Fibroblast of lung (primary cell): ENCODE measurements around the gene ZNF579. TPM values are rescaled to one million over a fixed set of nuclear protein-coding genes. Genes with fewer than 3 reads are reported as not detected.

Source experiments
- polyA plus RNA-seq, 2 donors: library from polyadenylated mRNA; depleted of rRNA in 1 of 2; stranded (reverse) in 1 of 2; unstranded in 1 of 2; fragments of >200 nt; gene quantifications; 2 replicates each; pipeline ENCODE4 v1.2.1, GENCODE V29; 2011 to 2012; ENCODE audit warnings: missing spikeins in 1 of 2
- total RNA-seq: library from RNA; depleted of rRNA; stranded (reverse); fragments of >200 nt; gene quantifications from 2 replicates; pipeline ENCODE4 v1.2.1, GENCODE V29; 2014

The ZNF579 gene
- total and polyA plus RNA-seq, 2 donors (not counting 1 experiment from before 2014, with no cell fraction given) = 4.2 to 5.4 TPM

Other genes with a start within 250 kb of the ZNF579 start
- gene KMT5C, start 241.0 kb downstream of the ZNF579 start, total RNA-seq = 4.1 and 4.6 TPM in 2 replicates
- 1.9 and 2.5 TPM in 2 replicates for gene KMT5C, start 241.0 kb downstream of the ZNF579 start, polyA plus RNA-seq
- under 0.01 and 0.17 TPM in 2 replicates for gene COX6B2, start 226.1 kb downstream of the ZNF579 start, total RNA-seq
- 0.03 and 0.14 TPM in 2 replicates for gene COX6B2, start 226.1 kb downstream of the ZNF579 start, polyA plus RNA-seq
- not detected in 2 replicates for gene GARIN5B, start 217.6 kb downstream of the ZNF579 start, total RNA-seq
- not detected in 2 replicates for gene GARIN5B, start 217.6 kb downstream of the ZNF579 start, polyA plus RNA-seq
- 0.66 and 1.0 TPM in 2 replicates for gene IL11, start 210.4 kb downstream of the ZNF579 start, total RNA-seq
- 1.2 and 1.3 TPM in 2 replicates for gene IL11, start 210.4 kb downstream of the ZNF579 start, polyA plus RNA-seq
- gene TMEM190, start 204.0 kb downstream of the ZNF579 start, total RNA-seq = not detected in 2 replicates
- gene TMEM190, start 204.0 kb downstream of the ZNF579 start, polyA plus RNA-seq = 0.14 TPM in 1 of 2 replicates, not detected in the other
- 0.26 and 0.33 TPM in 2 replicates for gene TMEM238, start 196.6 kb downstream of the ZNF579 start, total RNA-seq
- not detected in 2 replicates for gene TMEM238, start 196.6 kb downstream of the ZNF579 start, polyA plus RNA-seq
- 146 and 168 TPM in 2 replicates for gene RPL28, start 194.9 kb downstream of the ZNF579 start, total RNA-seq
- gene RPL28, start 194.9 kb downstream of the ZNF579 start, polyA plus RNA-seq = 548 and 665 TPM in 2 replicates
- 37.5 and 41.0 TPM in 2 replicates for gene UBE2S, start 173.1 kb downstream of the ZNF579 start, total RNA-seq
- 25.4 and 74.6 TPM in 2 replicates for gene UBE2S, start 173.1 kb downstream of the ZNF579 start, polyA plus RNA-seq
- gene SHISA7, start 137.5 kb downstream of the ZNF579 start, total RNA-seq = not detected in 2 replicates
- gene SHISA7, start 137.5 kb downstream of the ZNF579 start, polyA plus RNA-seq = not detected in 2 replicates
- 34.2 and 35.5 TPM in 2 replicates for gene ISOC2, start 119.2 kb downstream of the ZNF579 start, total RNA-seq
- 24.8 and 27.7 TPM in 2 replicates for gene ISOC2, start 119.2 kb downstream of the ZNF579 start, polyA plus RNA-seq
- gene C19orf85, start 116.1 kb downstream of the ZNF579 start, total RNA-seq = not detected in 2 replicates
- not detected in 2 replicates for gene C19orf85, start 116.1 kb downstream of the ZNF579 start, polyA plus RNA-seq
- gene ZNF628, start 104.2 kb downstream of the ZNF579 start, total RNA-seq = 0.77 and 1.3 TPM in 2 replicates
- gene ZNF628, start 104.2 kb downstream of the ZNF579 start, polyA plus RNA-seq = 0.49 and 0.86 TPM in 2 replicates
- 12.1 and 18.2 TPM in 2 replicates for gene NAT14, start 95.7 kb downstream of the ZNF579 start, total RNA-seq
- 18.3 and 19.3 TPM in 2 replicates for gene NAT14, start 95.7 kb downstream of the ZNF579 start, polyA plus RNA-seq
- 19.3 and 19.7 TPM in 2 replicates for gene SSC5D, start 92.4 kb downstream of the ZNF579 start, total RNA-seq
- 2.1 and 3.0 TPM in 2 replicates for gene SSC5D, start 92.4 kb downstream of the ZNF579 start, polyA plus RNA-seq
- gene SBK2, start 43.7 kb downstream of the ZNF579 start, total RNA-seq = not detected in 2 replicates
- not detected in 2 replicates for gene SBK2, start 43.7 kb downstream of the ZNF579 start, polyA plus RNA-seq
- 0.26 and 0.66 TPM in 2 replicates for gene SBK3, start 35.3 kb downstream of the ZNF579 start, total RNA-seq
- gene SBK3, start 35.3 kb downstream of the ZNF579 start, polyA plus RNA-seq = not detected in 2 replicates
- gene FIZ1, start 18.7 kb upstream of the ZNF579 start, total RNA-seq = 2.3 TPM in 2 replicates
- 1.8 and 2.7 TPM in 2 replicates for gene FIZ1, start 18.7 kb upstream of the ZNF579 start, polyA plus RNA-seq
- 13.4 and 16.8 TPM in 2 replicates for gene ZNF524, start 19.4 kb upstream of the ZNF579 start, total RNA-seq
- gene ZNF524, start 19.4 kb upstream of the ZNF579 start, polyA plus RNA-seq = 2.4 and 2.6 TPM in 2 replicates
- gene ZNF865, start 24.8 kb upstream of the ZNF579 start, total RNA-seq = 0.51 and 1.2 TPM in 2 replicates
- 1.2 TPM in 2 replicates for gene ZNF865, start 24.8 kb upstream of the ZNF579 start, polyA plus RNA-seq
- 4.6 and 5.6 TPM in 2 replicates for gene ZNF784, start 43.7 kb upstream of the ZNF579 start, total RNA-seq
- gene ZNF784, start 43.7 kb upstream of the ZNF579 start, polyA plus RNA-seq = 1.6 and 2.0 TPM in 2 replicates
- 3.3 and 4.1 TPM in 2 replicates for gene ZNF580, start 60.2 kb upstream of the ZNF579 start, total RNA-seq
- 7.2 and 10.9 TPM in 2 replicates for gene ZNF580, start 60.2 kb upstream of the ZNF579 start, polyA plus RNA-seq
- gene ZNF581, start 62.8 kb upstream of the ZNF579 start, total RNA-seq = 33.4 and 40.1 TPM in 2 replicates
- 9.0 and 9.2 TPM in 2 replicates for gene ZNF581, start 62.8 kb upstream of the ZNF579 start, polyA plus RNA-seq
- gene CCDC106, start 67.4 kb upstream of the ZNF579 start, total RNA-seq = 8.0 and 10.2 TPM in 2 replicates
- gene CCDC106, start 67.4 kb upstream of the ZNF579 start, polyA plus RNA-seq = 4.5 and 5.9 TPM in 2 replicates
- gene U2AF2, start 74.2 kb upstream of the ZNF579 start, total RNA-seq = 66.8 and 84.1 TPM in 2 replicates
- gene U2AF2, start 74.2 kb upstream of the ZNF579 start, polyA plus RNA-seq = 53.5 and 93.3 TPM in 2 replicates
- 16.2 and 47.1 TPM in 2 replicates for gene EPN1, start 94.4 kb upstream of the ZNF579 start, total RNA-seq
- gene EPN1, start 94.4 kb upstream of the ZNF579 start, polyA plus RNA-seq = 48.6 and 81.8 TPM in 2 replicates
- gene NLRP9, start 157.6 kb upstream of the ZNF579 start, total RNA-seq = not detected in 2 replicates
- gene NLRP9, start 157.6 kb upstream of the ZNF579 start, polyA plus RNA-seq = not detected in 2 replicates
- not detected in 2 replicates for gene RFPL4A, start 178.2 kb upstream of the ZNF579 start, total RNA-seq
- not detected in 2 replicates for gene RFPL4A, start 178.2 kb upstream of the ZNF579 start, polyA plus RNA-seq
- gene RFPL4AL1, start 188.3 kb upstream of the ZNF579 start, total RNA-seq = not detected in 2 replicates
- not detected in 2 replicates for gene RFPL4AL1, start 188.3 kb upstream of the ZNF579 start, polyA plus RNA-seq